ENCODE data around the gene MAST4.

The MAST4 gene

DNA sequence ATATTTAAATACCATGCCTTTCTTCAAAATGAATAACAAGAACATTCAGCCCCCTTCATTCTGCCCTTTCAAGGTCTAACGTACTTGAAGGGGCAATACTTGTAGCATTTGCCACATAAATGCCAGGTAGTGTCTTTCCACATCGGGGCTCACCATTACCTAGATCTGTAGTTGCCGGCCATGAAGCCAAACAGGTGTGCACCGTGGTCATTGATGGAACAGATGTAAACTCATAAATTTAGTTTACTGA is 407.4 kb downstream of the MAST4 start:
- DNase-seq = no peak

DNA sequence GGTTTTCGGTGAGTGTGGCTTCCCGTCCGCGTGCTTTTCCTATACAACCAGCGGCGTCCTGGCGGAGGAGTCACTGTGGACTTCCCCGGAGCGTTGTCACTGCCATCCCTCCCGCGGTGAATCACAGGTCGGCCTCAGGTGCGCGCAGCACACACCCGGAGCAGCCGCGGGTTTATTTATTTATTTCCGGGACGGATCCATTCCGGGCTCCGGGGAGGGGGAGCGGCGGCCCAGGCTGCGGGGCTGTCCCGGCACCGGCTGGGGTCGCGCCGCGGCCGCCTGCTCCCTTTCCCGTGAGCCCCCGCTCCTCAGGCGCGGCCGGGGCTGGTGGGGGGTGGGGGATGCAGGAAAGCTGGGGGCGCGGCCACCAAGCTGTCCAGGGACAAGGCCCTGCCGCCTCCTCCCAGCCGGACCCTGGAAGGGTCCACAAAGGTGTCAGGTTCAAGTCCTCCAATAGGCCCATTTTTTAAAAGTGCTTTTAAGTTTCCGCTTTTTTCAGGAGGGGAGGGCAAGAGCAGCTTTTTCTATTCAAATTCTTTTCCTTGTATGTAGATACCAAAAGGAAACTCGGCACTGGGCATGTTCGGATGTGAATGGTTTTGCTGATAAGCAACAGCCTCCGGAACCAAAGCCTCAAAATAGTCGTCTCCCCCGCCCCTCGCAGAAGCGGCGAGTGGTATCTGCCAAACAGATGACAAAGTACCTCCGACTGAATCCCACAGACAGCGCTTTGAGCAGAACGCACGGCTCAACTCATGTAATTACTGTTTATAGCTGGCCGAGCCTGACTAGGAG is 407.9 kb downstream of the MAST4 start:
- DNase-seq = peak; percentile 79

DNA sequence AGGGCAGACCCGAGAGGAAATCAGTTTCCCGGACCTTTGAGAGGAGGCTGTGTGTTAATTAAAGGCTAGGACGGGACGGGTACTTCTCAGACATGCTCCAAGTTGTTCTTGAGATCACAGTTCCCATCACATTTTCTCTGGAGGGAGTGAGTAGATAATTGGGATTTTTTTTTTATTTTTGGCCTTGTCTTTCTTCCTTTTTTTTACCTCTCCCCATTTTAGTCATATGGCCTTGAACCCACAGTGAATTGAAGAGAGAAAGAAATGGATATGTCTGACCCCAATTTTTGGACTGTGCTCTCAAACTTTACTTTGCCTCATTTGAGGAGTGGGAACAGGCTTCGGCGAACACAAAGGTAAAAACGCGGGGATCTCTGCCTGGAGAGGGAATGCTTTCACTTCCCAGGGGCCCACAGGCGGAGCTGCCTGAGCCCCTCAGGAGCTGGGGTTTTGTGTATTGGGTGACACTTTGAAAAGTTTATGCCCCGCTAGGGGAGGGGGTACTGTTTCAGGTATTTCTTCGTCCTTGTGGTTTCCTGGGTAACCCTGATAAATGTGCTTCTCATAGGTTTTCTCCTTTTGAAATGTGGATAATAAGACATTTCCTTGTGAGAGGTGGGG is 408.6 kb downstream of the MAST4 start:
- DNase-seq = no peak

DNA sequence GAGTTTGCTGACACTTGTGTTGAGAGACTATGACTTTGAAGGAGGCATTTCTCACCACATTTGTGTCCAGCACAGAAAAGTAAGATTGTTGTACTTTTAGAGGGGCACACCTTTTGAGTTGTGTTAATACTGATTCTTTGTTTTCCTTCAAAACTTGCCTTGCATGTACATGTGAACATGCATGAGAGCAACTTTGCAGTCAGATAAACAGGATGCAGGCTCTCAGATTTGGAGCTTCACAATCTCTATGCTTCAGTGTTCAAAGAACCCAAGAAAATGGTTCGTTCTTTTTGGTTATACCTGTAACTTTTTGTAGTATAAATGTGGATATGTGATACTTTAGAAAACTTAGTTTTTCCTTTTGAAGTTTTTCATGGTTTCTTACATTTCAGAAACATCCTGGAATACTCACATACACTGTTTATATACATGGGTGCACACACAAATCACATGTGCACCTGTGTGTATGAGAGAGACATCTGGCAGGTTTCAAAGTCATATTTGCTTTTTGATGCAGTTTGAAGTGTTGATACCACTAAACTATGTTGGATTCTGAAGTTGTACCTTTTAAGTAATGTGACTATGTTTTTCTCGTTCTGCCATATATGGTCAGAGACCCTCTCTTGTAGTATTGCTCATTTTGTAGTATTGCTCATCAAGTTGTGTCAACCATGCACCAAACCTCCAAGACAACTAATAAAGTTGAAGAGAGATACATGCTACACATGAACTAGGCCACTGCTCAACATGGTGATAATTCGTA is 409.7 kb downstream of the MAST4 start:
- no peak for DNase-seq

DNA sequence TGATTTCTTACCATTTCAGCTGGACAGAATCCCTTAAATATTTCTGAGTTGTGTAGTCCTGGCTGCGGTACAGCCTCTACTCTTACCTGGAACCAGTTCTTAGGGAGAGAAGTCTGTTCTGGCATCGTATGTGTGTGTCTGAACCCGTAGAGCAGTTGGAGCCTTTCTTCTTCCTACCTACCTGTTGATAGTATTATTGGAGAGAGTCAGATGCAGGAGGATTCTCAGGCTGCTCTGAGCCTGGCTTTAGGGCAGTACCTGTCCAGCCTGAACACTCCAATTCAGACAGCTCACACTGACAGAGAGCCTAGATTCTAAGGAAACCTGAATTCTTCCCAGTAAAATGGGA is 410.3 kb downstream of the MAST4 start:
- DNase-seq = no peak

DNA sequence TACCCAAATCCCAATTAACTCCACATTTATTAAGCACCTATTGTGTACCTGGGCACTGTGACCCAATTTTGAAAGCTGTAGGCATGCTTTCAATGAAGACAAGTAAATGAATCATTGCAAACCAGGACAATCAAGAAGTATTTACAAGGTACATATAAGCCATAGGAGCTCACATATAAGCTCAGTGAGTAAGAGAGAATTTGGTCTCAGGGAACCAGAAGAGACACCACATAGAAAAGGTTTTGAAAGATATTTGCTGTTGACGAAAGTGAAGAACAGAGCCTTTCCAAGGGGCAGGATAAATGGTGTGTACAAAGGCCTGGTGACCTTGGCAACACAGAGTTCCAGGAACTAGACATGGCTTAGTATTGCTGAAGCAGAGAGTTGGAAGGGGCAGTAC is 412.8 kb downstream of the MAST4 start:
- no peak for DNase-seq

DNA sequence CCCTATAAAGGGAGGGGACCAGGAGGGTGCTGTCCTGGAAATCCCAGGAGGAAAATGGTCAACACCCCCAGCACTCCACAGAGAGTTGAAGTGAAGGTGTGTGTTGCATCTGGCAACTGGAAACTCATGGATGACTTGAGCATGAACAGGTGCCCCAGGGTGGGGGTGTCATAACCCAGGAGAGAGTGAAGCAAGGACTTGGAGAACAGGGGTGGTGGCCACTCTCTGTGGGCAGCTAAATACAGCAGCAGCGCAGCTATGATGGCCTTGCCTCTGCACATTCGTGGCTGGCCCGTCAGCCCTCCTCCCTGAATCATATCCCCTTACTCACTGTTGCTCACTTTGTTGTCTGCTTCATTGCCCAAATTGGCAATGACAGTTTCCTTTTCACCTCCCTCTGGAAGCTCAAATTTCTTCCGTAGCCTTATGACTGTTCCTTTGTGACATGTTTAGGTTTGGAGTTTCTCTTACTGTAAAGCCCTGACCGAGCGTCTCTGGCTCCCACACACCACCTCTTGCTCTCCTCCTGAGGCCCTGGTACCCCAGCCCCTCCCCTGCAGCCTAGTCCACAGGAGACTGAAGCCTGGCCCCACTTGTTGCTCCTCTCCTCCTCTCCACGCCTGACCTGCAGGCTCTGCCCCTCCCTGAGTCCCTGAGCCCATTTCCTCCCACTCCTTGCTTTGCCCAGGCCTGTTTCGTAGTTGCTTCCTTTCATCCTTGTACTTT is 414.7 kb downstream of the MAST4 start:
- DNase-seq = no peak

DNA sequence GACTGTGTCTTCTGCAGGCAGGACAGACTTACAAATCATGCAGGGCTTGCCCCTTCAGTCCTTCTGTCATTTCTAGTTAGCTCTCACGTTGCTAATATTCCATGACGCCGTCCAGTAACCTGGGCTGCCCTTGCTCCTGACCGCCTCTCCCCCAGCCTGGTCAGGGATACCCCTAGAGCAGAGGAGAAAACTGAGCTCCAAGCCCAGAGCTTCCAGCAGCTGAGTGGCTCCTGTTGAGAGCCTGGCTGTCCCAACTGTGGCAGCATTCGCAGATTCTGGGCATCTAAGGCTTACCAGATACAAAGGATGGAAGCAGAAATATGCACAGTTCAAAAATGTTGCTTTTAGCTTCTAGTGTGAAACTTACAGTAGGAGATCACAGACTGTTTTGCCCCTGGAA is 415.2 kb downstream of the MAST4 start:
- DNase-seq = no peak

DNA sequence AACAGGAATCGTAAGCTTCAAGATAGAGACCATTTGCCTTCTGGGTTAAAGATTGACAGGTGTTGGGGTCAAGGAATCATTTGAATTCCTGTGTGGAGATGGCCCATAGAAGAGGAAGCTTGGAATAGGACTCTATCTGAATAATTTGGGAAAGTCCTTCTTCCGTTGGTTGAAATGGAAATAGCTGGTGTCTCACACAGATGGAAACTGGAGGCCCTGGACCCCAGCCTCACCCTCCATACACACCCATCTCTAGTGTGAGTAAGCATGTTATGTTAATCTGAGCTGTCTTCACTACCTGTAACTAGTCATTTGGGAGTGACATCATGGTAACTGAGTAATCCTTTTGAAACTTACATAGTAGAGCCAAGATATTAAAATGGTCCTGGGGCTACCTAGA is 416.0 kb downstream of the MAST4 start:
- no peak for DNase-seq

DNA sequence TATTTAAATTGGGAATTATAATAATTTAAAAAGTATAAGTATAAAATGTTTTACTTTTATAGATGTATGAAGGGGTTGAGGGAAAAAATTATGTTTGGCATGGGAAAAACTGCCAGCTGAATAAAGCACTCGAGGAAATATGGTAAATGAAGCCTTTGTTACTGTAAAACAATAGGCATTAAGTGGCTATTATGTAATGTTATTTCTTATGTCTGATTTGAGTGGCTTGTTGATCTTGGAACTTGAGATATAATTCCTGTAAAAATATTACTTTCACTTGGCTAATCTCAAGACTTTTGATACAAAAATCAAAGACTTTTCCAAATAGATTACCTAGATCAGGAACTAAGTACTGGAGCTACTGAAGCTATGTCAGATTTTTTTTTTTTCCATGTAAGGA is 417.5 kb downstream of the MAST4 start:
- no peak for DNase-seq

DNA sequence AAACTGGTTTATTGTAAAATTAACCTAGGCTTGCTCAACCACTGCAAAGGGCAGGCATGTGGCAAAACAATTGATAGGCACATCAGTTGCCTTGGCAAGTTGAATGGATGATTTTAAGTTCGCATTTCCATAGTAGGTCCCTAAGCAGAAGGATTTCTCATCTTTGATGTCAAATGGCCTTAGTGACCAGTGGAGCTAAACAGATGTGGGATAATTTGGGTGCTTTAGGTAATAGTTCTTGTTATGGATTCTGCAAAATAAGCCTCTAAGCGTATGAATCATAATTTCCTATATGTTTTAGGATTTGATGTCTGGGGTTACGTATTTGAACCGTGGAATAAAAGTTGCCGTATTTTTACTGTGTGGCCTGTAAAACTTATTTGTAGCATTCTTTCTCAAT is 418.0 kb downstream of the MAST4 start:
- DNase-seq = no peak

DNA sequence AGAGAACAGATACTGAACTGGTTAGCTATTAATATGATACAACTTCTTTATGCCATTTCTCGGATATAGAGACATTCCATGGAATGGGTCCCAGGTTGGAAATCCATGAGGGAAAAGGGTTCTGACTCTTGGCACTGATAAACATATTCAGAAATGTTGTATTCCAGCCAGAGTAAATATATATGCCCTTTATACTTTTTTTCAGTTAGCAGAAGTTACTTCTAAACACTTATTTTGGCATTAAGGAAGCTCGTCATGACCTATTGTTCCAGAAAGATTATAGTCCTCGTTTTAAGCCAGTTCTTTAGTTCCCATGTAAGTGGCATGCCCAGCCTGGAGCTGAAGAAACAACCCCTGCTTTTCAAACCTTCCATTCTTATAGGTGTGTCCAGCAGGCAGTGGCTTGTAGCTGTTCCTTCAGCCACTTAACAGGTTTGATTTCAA is 418.8 kb downstream of the MAST4 start:
- no peak for DNase-seq

DNA sequence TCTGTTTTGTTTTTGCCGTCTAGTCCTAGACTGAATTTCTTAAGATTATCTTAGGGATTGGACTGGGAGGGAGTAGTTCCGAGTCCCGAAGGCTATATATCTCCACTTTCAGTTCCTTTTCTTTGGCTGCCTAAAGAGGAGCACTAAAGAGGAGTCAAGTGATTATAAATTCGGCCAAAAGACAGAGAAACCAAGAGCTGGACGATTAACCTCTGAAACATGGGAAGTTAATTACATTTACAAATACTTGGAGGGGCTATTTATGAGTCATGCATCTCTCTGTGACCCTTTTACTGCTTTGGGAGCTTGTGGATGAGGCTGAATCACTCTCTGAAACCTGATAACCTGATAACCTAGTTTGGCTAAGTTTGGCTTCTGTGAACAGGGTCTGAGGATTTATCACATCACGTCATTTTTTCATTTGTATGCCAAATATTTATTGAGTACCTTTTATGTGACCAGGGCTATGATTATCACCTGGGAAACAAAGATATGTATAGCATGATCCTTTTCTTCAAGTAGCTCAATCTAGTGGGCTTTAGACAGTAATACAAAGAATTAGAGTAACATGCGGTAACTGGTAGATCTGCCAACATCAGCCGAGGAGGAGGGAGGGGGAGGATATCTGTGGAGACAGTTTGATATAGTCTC is 419.5 kb downstream of the MAST4 start:
- peak; percentile 15 for DNase-seq

DNA sequence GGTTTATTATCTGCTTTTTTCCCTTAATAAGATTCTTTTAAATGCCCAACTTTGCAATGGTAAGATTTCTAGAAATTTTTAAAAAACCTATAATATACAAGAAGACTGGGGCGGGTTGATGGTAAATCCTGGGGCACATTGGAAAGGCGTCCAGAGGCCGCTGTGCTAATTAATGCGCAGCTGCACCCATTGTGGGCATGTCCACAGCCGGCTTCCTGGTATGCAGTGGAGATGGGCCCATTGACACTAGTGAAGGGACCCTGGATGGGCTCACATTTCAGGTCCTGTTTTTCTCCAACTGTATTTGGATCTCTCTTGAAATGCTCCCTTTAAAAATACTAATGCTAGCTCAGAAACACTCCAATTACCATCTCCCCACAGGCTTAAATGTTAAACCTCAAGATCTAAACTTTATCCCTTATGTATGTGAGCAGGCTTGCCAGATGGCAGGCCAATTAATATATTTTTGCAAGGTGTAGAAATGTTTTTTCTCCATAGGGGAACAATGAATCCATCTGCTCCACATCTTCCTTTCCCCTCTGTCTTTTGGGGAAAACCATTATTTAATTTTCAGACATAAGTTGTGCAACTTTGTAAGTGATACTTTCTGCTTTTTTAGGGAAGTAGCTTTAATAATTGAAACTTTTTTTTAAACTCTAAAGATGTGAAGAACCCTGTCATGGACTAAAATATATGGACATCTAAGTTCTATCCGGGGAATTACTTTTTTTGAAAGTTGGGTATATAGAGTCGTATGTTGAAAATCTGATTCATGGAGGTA is 423.1 kb downstream of the MAST4 start:
- no peak for DNase-seq

DNA sequence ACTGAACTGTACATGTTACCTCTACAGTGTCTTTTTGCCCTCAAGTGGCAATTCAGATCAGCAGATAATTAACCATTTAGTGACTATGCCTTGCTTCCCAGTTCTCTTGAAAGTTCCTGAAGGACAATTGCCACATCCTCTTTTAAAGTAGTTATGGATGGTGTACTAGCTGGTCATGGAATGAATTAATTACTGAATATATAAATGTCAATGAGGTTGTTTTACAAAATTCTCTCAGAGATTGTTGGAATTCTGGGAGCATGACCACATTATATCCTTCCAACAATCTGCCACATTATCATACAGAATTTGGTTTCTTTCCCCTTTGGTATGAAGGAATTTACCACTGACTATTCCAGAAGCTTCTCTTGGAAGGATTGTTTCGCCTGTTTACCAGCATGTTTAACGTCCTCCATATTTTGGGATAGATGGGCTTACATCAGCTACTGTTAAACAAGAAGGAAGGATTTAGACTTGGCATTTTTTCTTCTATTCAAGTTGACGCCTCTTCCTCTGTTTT is 424.0 kb downstream of the MAST4 start:
- DNase-seq = no peak

DNA sequence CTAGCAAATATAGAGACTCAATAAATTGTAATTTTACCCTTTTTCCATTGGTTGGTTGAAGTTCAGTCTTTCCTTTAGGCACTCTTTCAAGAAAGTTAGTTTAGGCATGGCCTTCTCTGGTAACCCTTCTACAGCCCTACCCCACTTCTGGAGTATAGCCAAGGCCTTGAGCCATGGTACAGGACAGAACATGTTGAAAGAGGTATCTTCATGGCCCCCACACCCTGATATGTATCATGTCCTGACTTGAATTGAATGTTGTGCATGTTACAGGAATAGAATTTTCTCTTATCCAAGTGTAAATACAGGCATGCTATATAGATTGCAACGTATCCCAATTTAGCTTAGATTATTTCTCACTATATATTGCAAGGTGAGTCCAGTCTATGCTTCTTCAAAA is 424.8 kb downstream of the MAST4 start:
- no peak for DNase-seq

DNA sequence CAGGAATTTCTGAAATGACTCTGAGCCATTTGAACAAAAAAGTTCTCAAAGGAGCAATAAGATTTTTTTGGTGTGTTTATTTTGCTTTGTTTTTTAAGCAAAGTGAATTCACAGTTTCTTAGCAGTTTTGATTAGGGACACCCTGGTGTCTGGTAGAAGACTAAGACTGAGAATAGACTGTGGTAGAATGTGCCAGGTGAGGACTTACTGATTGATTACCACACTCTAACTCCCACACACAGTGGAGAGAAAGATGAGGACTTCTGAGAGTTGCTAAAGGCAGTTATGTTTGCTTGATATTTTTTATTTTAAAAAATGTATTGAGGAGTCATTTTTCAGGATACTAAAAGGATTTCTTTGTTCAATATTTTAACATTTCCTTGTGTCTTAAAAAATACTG is 425.3 kb downstream of the MAST4 start:
- DNase-seq = no peak

DNA sequence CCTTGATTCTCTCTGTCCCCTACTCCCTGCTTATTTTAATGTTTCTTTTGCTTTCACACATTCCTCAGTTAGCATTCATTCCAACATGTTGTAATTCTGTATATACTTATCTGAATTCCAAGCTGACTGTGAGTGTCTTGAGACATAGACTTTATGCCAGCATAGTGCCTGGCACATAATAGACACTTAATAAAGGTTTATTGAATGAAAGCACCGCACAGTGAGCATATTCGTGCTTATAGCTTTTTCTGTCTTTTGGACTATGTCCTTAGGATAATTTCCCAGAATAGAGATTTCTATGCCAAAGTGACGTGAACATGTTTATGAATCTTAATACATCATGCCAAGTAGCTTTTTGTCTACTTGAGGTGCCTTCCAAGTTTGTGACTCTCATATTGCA is 425.8 kb downstream of the MAST4 start:
- DNase-seq = no peak

DNA sequence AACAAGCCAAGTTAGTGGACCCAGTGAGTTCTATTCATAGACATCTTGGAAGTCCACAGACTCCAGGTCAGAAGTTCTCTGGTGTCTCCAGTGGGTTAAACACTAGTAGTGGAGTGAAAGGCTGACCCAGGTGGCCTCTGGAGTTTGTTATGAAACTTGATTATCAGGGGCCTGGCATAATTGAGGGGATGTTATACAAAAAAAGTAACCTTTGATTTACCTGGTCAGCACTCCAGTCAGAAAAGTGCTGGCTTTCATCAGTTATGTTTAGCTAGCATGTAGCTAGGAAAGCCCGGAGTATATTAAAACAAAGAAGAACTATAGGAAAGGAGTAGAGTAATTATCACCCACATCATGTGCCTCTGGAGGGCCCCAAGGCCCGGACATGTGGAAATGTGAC is 429.3 kb downstream of the MAST4 start:
- DNase-seq = no peak

DNA sequence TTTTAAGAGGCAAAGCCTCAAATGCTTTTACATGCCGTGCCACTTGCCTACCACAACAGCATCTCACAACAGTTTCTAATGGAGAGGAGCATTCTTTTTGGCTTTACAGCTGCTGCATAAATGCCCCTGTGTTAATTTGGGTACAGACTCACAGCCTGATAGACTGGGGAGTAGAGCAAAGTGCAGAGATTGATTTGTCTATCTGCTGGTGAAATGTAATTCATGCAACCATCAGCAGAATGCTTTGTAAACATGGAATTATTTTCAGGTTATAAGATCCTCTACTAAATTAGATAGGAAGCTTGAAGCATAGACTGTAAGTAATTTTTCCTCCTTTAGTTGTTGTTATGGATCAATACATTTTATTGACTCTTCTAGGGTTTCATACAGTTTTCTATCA is 430.1 kb downstream of the MAST4 start:
- no peak for DNase-seq

DNA sequence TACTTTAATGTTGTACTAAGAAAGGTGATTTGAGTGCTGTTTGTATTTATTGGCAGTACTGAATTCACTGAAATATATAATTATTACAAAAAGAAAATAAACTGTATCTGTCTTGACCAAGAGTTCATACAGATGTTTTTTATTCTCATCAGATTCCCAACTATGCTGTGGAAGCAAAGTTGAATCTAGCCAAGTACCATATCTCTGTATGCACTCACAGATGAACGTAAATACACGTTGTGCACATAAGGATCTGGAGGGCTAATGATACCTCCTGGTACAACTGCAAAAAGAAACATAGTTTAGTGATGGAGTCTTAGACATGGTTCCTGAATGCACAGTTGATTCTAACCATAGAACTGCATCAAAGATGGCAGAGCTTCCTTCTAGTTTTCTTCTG is 431.0 kb downstream of the MAST4 start:
- no peak for DNase-seq

DNA sequence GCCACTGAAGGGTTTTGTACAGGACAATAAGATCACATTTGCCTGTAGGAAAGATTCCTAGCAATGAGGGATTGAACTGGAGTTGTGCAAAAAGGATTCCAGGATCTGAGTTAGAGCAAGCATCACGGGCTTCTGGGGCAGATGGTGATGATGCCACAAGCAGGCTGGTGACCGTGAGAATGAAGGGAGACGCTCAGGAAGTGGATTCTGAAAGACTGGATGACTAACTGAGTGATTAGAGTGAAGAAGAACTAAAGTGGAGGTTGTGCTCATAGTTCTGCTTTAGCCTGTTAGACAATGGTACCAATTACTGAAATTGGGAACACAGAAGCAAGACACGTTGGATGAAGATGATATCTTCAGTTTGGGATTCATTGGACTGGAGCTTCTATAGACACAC is 432.2 kb downstream of the MAST4 start:
- DNase-seq = no peak

All from NCI-H774 (cell line).